IPS DF 4.7 (cell line): Measurements from ENCODE around the gene POFUT2.

ENCODE experiments used
- DNase-seq: peaks from one replicate; pipeline ENCODE4 v3.0.0-alpha.2; 2013; ENCODE audit warnings: low spot score; ENCODE audit errors: extremely low read depth

Gene POFUT2, protein sequence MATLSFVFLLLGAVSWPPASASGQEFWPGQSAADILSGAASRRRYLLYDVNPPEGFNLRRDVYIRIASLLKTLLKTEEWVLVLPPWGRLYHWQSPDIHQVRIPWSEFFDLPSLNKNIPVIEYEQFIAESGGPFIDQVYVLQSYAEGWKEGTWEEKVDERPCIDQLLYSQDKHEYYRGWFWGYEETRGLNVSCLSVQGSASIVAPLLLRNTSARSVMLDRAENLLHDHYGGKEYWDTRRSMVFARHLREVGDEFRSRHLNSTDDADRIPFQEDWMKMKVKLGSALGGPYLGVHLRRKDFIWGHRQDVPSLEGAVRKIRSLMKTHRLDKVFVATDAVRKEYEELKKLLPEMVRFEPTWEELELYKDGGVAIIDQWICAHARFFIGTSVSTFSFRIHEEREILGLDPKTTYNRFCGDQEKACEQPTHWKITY

DNA sequence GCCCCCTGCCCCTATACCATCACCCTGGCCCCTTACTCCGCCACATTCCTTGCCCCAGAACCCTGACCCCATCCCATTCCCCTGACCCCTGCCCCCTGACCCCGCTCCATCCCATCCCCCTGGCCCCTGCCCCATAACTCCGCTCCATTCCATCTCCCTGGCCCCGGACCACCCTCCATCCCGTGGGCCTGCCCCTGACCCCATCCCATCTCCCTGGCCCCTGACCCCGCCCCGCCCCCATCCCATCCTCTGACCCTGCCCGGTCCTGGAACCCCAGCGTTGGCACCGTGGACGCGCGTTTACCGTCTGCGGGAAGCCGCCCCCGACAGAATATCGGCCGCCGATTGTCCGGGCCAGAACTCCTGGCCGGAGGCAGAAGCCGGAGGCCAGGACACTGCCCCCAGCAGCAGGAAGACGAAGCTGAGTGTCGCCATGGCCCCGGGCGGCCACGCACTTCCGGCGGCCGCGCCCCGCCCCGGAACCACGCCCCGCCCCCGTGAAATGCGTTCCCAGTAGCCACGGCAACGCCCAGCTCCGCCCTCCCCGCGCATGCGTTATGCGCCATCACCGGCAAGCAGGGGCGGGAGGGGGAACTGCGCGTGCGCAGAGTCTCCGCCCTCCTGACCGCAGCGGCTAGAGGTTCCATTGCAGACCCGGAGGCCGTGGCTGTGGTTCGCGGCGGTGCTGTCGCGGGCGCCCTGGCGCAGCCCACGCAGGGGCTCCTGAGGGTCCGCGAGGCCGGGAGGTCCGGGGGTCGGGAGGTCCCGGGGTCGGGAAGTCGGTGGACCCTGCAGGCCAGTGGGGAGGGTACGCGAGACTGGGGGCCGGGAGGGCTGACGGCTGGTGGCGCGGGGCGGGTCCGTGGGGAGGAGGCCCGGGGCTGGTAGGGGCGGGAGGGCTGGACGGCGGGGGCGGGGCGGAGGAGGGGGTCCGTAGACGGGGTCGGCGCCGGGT is at the start of gene POFUT2:
TSS of gene POFUT2 (minus strand) at position 458 of the 954 bp plus-strand sequence. CDS start at position 434, 24 bp downstream.
- DNase-seq = no peak

DNA sequence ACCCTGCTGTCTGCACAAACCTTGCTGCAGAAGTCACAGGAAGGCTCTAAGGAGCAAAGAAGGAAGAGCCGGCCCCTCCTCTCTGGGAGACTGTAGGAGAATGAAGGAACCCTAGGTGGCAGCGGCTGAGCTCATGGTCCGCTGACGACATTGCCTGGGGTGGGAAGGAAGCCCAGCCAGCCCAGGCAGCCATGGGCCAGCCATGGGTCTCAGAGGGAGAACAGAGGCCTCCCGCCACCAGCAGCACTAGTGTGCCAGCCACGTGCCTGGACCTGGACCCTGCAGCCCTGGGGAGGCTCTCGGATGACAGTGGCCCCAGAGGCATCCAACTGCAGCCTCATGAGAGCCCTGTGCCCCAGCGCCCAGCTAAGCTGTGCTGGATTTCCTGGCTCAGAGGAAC is 49.2 kb upstream of the POFUT2 start:
- DNase-seq = no peak

DNA sequence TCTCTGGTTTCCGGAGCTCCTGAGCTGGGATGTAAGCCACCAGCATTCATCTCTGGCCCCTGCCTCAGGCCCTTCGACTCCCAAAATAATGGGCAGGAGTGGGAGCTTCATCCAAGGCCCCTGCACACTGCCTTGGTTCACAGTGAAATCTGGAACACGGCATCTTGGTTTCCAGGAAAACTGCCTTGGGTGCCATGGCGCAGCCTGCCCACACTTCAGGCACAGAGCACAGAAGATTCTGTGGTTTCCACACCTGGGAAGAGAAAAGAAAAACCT is 48.8 kb upstream of the POFUT2 start:
- DNase-seq = no peak

DNA sequence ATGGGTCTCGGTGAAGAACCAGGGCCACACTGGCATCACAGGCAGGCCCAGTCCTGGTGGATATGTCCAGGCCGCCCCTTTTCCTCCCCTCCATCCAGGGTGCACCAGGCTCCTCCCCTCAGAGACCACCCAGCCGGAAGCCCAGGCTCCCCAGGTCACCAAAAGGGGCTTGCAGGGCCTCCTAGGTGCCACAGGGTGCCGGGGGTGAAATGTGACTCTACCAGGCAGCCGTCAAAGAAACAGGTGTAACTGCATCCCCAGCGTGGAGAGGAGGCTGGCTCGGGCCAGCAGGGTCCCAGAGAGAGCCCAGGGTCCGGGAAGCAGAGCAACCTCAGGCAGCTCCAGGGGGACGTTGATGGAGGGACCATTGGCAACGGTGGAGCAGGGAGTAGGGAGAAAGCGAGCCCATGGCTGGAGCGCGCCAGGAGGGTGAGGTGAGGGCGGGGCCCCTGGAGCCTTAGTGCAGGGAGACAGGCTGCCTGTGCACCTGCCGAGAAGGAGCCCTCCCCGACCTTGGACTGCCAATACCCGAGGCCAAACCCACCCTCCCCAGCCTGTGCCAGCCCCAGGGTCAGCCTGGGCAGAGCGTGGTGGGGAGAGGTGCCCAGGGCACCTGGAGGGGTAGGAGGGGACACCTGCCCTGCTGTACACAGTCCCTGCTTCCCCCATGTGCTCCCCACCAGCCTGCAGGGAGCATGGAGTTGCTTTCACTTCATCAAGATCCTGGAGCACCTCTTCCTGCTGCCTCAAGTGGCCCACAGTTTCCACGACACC is 48.3 kb upstream of the POFUT2 start:
- no peak for DNase-seq

DNA sequence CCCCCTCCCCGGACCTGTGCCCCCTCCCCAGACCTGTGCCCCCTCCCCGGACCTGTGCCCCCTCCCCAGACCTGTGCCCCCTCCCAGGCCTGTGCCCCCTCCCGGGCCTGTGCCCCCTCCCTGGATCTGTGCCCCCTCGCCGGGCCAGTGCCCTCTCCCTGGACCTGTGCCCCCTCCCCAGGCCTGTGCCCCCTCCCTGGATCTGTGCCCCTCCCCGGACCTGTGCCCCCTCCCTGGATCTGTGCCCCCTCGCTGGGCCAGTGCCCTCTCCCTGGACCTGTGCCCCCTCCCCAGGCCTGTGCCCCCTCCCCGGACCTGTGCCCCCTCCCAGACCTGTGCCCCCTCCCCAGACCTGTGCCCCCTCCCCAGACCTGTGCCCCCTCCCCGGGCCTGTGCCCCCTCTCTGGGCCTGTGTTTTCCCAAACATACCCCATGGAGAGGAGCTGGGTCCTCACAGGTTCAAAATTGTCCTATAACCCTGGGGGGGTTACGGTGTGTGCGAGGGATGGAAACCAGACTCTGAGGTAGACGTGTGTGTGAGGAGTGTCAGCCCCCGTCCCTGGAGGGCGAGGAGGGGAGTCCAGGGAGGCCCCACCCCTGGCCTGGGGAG is 47.6 kb upstream of the POFUT2 start:
- no peak for DNase-seq

DNA sequence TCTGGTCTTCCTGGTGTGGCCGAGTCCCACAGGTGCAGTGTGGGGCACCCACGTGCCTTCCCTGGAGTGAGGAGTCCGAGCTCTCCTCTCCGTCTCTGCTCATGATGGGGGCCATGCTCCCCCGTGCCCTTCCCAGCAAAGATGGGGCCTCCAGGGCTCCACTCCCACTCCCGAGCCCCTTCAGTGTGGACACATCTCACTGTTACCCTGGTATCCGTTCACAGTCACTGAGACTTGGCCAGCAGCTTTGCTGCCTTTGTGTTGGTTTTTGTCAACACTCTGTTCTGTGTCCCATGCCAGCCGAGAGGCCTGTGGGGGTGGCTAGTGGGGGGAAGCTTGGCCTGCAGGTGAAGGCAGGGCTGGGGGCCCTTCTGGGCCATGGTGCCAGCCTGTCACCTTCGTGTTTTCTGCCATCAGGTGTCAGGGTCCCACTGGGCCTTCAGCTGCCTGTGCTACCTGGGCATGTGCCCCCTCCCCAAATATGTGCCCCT is 46.9 kb upstream of the POFUT2 start:
- no peak for DNase-seq

DNA sequence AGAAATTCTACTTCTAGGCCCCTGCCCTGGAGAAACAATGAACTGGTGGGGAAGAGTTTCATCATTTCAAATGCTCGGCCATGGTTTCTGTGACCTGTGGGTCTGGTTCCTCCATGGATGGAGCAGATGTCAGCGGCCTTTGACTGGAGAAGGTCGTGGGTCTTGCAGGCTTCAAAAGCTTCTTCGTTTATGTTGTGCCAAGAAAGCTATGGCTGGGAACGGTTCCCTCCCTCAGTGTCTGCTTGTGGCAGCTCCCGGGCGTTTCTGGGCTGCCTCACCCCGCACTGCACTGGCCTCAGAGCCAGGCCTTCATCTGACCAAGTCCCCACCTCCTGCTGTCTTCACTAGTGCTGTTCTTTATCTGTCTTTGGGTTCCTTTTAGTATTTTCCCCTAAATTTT is 46.4 kb upstream of the POFUT2 start:
- no peak for DNase-seq

DNA sequence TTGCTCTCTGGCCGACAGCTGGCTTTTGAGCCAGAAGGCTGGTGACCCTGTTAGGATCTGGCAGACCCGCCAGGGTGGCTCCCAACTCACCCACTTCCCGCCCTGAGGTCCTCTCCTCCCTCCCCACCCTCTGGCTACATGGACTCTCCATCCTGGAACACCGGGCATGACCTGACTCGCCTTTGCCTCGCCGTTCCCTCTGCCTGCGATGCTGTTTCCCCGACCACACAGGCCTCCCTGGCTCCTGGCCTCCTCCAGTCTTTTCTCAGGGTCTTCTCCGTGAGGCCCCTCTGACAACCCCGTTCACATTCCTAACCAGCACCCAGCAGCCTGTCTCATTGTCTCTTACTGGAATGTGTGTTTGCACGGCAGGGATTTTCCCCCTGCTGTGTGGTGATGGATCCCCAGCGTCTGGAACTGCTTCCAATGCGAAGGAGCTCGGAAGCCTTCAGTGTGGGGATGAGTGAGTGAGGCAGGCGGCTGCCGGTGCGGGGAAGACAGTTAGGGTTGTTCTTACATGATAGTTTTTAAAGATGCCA is 46.0 kb upstream of the POFUT2 start:
- no peak for DNase-seq

DNA sequence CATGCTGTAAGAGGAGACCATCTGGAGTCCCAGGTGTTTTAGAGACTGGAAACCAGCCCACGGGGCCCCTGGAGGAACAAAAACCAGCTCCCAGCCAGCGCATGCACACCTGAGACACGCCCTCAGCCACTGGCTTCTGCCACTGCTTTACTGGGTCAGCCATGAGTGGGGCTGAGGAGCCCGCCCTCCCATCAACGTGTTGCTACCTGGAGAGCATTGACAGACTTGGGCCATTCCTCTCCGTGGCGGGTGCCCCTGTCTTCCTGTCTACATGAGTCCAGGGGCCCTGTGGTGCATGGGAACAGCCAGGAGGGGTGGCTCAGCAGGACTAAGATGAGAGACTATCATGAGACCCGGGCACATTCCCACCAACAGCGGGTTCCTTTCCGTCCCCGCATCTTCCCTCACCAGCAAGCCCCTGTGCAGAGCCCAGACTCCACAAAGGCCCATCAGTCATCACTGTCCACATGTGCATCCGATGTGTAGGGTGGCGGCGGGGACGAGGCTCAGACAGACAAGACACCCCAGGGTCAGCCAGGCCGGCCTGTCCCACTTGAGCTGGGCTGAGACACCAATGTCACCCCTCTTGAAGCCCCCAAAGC is 45.4 kb upstream of the POFUT2 start:
- DNase-seq = no peak

DNA sequence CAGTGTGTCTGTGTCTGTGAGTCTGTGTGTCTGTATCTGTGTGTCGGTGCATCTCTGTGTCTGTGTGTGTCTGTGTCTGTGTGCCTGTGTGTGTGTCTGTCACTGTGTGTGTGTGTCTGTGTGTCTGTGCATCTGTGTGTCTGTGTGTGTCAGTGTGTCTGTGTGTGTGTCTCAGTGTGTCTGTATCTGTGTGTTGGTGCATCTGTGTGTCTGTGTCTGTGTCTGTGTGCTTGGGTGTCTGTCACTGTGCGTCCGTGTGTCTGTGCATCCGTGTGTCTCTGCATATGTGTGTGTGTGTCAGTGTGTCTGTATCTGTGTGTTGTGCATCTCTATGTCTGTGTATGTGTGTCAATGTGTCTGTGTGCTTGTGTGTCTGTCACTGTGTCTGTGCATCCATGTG is 44.7 kb upstream of the POFUT2 start:
- DNase-seq = no peak

DNA sequence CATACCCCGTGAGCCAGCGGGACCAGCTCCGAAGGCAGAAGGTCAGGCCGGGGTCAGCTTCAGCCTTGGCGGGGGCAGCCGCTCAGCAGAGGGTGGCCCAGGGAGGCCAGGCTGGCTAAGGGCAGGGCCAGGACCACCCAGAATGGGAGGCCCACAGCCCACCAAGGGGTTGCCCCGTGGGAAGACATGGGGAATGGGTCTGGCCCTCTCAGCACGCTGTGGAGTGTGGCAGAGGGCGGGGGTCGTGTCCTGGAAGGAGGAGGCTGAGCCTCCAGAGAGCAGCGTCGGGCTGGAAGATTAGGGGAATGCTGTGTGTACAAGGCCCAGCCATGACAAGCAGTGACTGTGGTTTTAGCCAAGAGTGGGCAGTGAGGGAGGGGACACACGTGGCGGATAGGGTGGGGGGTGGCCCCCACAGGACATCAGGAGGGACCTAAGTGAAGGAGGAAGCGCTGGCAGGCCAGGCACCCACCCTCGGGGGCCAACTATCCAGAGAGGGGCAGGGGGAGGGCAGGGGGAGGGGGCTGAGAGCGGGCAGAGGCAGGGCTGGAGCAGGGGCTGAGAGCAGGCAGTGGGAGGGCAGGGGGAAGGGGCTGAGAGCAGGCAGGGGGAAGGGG is 43.9 kb upstream of the POFUT2 start:
- DNase-seq = no peak

DNA sequence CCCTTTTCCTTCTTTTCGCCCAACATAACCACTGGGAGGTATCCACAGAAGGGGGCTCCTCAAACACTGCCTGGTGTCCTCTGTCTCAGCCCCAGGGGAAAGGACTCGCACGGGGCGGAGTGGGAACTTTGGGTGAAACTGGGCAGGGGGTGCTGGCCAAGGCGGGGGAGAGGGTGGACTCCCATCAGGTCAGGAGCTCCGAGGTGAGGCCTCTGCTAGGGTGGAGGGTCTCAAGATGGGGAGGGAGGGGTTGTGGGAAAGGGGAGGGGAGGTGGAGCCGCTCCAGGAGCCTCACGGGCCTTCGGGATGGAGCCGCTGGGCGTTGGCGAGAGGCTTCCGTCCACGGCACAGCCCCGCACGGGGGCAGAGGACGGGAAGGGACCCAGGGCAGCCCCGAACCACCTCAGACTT is 43.2 kb upstream of the POFUT2 start:
- DNase-seq = no peak

DNA sequence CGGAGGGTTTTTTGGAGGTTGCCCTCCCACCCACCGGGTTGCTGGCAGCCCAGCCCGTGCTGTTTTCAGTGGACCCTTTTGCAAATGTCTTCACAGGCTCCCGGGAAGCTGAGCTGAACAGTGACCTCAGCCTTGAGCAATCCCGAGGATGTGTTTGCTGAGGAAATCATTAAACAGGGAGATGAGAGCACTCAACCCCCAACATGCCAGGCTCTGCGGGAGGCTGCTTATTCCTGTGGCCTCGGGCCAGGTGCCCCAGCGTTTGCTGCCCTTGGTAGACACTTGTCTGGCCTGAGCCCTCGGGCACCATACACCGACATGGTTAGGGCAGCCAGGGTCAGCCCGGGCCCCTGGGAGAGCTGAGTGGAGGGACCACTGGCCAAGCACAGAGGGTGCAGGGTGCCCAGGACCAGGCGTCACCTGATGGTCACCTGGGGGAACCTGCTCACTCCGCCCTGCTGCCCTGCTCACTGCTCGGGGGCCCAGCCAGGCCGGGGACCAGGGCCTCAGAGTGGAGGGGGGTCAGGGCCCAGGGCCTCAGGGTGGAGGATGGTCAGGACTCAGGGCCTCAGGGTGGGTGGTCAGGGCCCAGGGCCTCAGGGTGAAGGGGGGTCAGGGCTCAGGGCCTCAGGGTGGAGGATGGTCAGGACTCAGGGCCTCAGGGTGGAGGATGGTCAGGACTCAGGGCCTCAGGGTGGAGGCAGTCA is 42.5 kb upstream of the POFUT2 start:
- no peak for DNase-seq

DNA sequence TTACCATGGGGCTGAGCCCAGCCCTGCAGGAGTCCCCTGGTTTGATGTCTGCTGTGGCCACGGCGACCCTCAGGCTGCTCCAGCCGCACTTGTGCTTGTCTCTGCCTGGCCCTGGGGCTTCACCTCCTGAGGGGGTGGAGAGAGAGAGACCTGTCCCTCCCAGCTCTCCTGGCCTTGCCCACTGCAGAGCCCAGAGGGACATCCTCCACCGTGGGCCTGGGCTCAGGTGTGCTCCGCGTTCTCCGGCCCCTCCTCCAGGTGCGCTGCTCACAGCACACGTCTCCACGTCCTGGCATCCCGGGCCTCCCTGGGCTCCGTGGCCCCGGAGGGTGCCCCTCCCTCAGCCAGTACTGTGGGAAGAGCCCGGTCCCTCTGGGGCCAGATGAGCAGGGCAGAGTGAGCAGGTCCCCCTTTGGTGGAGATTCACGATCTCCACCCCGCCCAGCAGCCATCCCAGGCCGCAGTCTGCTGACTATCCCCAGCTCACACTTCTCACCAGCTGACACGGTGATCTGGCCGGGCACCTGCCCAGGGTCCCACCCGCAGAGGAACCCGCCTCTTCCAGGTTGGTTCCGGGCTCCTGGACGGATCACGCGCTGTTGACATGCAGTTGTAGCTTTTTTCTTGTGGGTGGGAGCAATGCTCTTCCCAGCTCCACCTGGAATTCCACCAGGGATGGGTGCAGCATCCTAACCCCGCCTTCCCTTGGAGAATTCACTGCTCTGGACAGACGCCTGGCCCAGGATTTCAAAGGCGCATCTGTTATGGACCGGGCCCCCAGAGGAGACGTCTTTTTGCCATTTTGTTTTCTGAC is 41.8 kb upstream of the POFUT2 start:
- DNase-seq = no peak

DNA sequence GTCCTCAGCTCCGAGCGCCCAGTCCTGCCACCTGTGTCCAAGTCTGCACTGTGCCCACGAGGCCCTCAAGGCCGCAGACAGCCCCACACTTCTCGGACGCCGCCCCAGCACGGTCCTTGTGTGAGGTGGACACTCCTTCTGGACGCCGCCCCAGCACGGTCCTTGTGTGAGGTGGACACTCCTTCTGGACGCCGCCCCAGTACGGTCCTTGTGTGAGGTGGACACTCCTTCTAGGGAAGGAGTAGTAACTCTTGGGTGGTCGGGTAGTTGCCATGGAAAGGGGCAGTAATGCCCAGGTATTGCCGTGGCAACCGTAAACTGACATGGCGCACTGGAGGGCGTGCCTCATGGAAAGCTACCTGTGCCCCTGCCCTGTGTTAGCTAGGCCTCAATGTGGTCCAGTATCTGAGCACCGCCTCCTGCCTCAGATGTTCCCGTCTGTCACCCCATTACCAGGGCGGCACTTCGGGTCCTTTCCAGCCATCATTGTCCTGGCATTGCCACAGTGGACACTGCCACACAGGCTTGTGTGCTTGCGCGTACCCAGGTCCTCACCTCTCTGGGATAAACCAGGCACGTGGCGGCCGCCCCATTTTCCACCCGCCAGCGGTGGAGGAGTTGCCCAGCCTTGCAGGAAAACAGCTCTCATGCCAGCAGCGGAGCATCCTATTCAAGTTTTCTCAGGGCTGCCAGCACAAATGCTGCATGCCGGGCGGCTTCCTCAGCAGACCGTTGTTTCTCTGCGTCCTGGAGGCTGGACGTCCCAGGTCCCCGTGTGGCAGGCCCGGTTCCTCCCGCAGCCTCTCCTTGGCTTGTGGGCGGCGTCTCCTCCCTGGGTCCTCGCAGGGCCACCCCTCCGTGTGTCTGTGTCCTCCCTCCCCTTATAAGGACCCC is 40.8 kb upstream of the POFUT2 start:
- DNase-seq = no peak

DNA sequence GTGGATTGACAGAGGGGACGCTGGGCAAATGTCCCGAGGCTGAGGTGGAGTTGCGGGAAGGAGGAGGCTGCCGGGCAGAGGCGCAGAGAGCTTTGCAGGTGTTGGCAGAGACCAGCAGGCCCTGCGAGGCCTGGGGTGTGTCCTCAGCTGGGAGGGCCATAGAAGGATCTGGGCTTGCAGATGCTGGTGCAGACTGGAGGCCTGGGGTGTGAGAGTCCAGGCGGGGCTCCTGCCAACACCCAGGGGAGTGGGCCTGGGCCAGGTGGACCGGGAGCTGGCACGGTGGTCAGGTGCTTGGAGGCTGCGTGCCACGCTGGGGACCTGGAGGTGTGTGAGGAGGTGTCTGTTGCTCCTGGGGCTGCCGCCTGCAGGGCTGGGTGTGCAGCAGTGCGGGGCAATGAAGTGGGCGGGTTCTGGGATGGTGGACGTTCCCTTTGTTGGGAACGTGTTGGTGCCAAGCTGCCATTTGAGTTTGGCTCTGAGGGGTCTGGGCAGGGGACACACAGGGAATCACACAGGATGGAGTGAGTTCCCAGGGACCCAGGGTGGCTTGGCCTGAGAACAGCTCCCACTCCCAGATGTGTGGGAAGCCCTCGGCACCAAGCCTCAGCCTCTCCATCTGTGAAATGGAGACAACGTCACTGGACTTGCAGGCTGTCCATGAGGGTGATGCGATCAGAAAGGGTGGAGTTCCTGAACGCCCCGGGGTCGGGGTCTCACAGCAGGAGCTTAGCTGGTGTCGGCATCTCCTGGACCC is 39.9 kb upstream of the POFUT2 start:
- no peak for DNase-seq

DNA sequence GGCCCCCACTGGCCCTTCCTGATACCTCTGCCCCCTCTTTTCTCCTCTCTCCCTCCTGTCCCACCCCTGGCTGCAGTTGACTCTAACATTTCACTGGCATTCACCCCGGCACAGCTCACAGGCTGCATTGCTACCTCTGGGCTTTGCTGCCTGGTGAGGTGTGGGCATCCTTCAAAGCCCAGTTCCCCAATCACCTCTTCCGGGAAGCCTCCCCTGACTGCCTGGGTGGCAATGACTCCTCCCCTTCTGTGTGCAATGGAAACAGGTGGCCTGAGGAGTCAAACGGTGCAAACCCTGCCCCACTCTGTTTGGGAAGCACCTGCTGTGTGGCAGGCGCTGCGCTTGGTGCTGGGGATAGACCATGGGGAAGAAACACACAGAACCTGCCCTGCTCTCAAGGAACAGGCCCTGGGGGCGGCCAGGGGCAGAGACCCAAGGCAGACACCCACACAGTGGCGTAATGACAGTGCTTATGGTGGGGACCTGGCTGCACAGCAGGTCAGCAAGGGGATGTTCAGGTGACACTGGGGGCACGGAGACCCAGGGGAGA is 39.3 kb upstream of the POFUT2 start:
- DNase-seq = no peak
